Cardiac septum (tissue), 1 donor: ENCODE data around the gene MEAF6. TPM values are rescaled to one million over a fixed set of nuclear protein-coding genes. Genes with fewer than 3 reads are reported as not detected.
"Not testable (repeated sequence)": the region's sequence is repeated elsewhere in the genome, so short reads cannot be mapped to it uniquely, and the experiment has no call there.

Source experiments
- DNase-seq: peaks from one replicate; pipeline ENCODE4 v3.0.0-alpha.2; 2020; ENCODE audit warnings: low spot score
- intact Hi-C: fragments of 100-400 bp; cut with DNase I; formaldehyde crosslinking; loops from one replicate; pipeline ENCODE4 v1.14.0; 2022
- long read RNA-seq: library from polyadenylated mRNA; unstranded; transcript quantifications from one replicate; pipeline ENCODE4 v2.0.0, GENCODE V29; 2021
- total RNA-seq: library from RNA; stranded (reverse); fragmentation: NEBNext Ultra II Directional; extraction: Animal tissue kit (Norgen Biotek cat#: 25700); gene quantifications from one replicate; pipeline ENCODE4 v1.2.1, GENCODE V29; 2021
- donor health status: DM: no; HTN: no; CAD: no.

Gene MEAF6
- 40.1 TPM for total RNA-seq
- long read RNA-seq, transcript MEAF6-204 (8 exons, 2,147 nt): minor isoform, 7 of 75 reads
- long read RNA-seq, transcript MEAF6-206 (8 exons, 1,408 nt): major isoform, 26 of 75 reads
- long read RNA-seq, transcript MEAF6-208 (9 exons, 1,351 nt): minor isoform, 6 of 75 reads
- long read RNA-seq, transcript MEAF6-201 (7 exons, 1,525 nt): major isoform, 26 of 75 reads
- long read RNA-seq, partial matches to known transcripts: 1 of 75 reads
- long read RNA-seq, other reads (novel, unspliced or antisense): 4 of 75 reads

DNA sequence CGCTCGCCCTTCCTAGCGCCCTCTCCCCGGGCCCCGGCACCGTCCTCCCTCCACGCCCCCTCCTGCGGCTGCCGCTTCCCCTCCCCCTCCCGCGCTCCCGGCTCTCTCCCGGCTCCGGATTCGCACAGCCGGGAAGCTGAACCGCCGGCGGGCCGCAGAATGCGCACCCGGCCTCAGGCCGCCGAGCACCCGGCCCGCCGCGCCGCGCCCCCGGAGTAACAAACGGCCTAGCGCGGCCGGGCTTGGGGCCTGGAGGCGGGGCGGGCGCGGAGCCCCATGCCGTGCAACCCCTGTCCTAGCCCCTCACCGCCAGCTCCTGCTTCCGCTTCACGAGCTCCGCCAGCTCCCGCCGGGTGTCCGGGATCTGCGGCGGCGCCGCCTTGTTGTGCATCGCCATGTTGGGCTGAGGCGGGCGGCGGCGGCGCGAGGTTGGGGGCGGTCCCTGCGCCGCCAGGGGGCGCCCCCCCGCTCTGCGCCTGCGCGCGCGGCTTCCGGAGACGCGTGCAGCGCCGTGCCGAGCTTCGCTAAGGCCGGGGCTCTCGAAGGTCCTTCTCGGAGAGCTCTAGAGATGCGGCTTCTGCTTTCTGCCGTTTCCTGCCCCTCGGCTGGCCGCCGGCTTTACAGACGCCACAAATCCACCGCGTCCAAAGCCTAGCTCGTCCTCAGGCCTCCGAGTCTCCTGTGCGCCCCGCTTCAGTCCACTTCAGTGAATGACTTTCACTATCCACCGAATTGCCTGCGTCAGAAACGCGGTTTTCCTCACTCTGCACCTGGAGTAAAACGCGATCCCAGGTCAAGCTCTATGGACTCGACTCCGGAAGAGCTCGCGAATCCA is at the start of gene MEAF6:
Gene MEAF6 (minus strand): TSS at position 417 of the 835 bp plus-strand sequence. CDS start 20 bp downstream, at position 397.
- intact Hi-C loops: loop anchor here (2.0 kb wide), 1 partner anchor 40 kb away; the partner anchor contains the start of gene SNIP1
- DNase-seq: peak; percentile 93

DNA sequence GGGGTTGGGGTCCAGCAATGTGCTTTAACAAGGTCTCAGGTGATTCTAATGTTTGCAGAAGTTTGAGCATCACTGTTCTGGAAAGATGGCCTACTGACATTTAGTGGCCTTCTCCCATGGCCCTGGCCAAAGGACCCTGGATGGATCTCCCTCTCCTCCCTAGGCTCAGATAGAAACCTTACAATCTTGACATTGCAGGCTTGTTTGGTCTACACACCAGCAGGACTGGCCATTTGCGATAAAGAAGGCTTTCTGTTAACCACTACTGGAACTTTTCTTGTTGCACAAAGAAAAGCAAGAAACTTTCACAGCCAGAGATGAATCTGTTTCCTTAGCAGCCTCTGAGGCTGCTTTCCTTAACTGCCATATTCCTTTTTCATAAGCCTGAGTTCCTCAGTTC is 48.4 kb upstream of the MEAF6 start:
- no peak for DNase-seq
- intact Hi-C loops: loop anchor here (5.0 kb wide), 1 partner anchor 119 kb away; no protein-coding TSS in a partner anchor

DNA sequence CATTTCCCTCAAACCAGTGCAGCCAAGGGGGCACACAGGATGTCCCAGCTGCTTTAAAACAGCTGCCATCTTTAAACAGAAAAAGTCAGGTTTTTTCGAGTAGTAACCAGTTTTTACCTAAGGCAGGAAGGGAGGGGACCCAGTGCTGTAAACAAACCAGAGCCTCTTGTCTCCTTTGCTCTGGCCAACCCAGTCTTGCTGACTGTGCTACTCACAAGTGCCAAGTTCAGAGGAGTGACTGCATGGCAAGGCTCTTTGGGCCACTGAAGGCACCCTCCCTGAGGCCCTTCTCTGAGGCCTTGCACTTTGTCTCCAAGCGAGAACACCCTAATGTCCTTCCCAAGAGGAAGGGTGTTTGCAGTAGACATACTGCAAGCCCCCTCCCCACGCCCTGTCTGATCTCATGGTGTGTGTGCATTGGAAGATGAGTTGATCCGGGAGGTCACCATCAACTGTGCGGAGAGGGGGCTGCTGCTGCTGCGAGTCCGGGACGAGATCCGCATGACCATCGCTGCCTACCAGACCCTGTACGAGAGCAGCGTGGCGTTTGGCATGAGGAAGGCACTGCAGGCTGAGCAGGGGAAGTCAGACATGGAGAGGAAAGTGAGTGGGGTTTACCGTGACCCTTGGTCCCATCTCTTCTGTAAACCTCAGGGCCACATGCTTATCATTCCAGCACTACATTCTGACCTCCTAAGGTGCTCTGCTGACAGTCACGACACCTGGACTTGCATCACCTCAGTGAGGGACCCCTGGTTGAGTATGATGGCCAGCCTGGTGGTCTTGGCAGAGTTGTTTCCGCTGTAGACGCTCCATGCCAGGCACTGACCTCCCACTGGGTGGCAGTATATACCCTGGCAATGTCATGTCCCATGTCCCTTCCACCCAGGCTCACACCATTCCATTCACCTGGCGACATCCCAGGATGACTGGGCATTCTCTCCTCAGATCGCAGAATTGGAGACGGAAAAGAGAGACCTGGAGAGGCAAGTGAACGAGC is 46.9 kb upstream of the MEAF6 start:
- DNase-seq: no peak

DNA sequence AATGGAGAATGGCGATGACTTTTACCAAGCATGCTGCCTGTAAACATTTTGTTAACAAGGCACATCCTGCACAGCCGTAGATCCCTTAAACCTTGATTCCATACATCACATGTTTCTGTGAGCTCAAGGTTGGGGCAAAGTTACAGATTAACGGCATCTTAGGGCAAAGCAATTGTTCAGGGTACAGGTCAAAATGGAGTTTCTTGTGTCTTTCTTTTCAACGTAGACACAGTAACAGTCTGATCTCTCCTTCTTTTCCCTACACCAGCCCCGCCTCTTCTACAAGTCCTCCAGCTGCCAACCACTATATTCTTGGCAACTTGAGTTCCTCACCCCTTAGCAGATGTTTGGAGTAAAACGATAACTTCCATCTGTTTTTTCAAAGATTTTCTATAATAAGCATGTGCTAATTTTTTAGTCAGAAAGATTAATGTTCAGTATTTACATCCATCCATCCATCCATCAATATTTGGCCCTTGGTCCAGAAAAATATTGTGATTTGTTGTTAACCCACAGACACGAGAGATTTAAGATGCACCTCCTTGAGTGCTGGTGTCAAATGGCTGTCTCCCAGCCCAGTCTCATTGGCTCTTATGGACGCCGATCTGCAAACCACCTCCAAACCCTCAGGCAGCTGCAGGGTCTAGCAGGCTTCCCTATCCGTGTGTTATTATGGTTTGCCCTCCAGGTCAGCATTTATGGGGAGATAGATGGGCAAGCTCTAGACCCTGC is 46.0 kb upstream of the MEAF6 start:
- intact Hi-C loops: loop anchor here (5.0 kb wide), 1 partner anchor 122 kb away; no protein-coding TSS in a partner anchor
- DNase-seq: no peak

More for the DNA sequence above, 46.9 kb upstream of the MEAF6 start:
- intact Hi-C loops: loop anchor here (5.0 kb wide), 1 partner anchor 121 kb away; no protein-coding TSS in a partner anchor

DNA sequence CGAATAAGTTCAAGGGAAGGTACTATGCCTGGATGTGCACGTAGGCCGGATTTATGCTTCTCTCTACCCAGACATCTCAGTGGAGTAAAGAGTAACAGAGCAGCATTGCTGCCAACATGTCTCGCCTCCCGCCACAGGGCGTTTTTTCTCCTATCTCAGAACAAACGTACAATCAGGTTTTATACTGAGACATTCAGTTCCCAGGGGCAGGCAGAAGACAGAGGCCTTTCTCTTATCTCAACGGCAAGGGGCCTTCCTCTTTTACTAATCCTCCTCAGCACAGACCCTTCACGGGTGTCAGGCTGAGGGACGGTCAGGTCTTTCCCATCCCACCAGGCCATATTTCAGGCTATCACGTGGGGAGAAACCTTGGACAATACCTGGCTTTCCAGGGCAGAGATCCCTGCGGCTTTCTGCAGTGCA is 45.4 kb upstream of the MEAF6 start:
- intact Hi-C loops: loop anchor here (5.0 kb wide), 1 partner anchor 122 kb away; no protein-coding TSS in a partner anchor
- not testable (repeated sequence) for DNase-seq

DNA sequence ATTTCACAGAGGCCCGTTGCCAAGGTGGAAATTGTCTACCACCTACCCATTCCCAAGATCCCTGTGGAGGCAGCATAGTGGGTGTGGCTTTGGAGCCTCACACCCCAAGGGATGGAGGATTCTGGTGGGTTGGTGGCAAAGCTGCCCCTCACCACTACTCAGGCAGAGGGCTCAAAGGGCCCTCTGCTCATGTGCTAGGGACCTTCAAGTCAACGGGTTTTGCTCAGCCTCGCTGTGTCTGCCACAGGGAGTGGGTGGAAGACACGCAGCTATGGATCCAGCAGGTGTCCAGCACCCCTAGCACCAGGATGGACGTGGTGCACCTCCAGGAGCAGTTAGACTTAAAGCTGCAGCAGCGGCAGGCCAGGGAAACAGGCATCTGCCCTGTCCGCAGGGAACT is 44.5 kb upstream of the MEAF6 start:
- intact Hi-C loops: no loop called here
- no peak for DNase-seq

DNA sequence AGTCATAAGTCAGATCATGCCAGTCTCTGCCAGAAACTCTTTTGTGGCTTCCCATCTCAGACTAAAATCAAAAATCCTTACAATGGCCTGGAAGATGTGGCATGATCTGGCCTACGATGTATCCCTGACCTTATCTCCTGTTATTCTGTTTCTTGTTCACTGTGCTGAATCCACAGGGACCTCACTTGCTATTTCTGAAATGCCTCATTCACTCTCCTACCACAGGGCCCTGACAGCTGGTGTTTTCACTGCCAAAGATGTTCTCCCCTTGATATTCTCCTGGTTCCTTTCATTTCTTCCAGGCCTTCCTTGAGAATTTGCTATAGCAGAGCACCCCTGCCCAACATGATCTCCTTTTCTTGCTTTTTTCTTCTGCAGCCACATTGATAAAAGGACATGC is 43.8 kb upstream of the MEAF6 start:
- no peak for DNase-seq
- intact Hi-C loops: no loop called here

DNA sequence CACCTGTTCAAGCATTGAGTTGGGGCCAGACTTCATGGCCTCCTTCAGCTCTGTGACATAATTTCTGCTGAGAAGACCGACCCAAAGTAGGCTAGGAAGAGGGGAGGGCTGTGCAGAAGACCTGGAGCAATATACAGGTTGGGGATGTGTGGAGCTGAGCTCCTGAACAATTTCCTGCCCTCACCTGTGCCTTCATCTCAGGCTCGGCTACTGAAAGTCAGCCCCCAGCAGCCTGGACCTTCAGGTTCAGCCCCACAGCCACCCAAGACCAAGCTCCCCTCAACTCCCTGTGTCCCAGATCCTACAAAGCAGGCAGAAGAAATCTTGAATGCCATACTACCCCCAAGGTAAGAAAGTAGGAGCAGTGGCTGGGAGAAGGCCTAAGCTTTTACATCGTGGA is 42.8 kb upstream of the MEAF6 start:
- no peak for DNase-seq
- intact Hi-C loops: no loop called here

DNA sequence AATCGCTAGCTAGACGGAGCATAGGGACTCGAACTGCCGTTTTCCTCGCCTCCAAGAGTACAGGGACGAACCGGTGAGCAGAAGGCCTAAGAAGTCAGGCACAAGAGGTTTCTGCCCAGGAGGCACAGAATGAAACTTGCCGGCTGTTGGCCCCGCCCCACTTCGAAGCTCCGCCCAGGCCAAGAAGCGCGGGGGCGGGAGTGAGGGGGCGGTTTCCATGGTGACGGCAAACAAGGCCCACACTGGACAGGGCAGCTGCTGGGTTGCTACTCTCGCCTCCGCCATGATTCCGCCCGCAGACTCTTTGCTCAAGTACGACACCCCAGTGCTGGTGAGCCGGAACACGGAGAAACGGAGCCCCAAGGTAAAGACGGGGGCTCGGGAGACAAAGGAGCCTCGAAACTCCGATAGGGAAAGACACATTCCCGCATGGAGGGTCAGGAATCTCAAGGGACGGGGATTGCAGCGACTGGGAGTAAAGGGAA is 42.2 kb upstream of the MEAF6 start, which contains the start of gene DNALI1:
Gene DNALI1 (plus strand): TSS at position 229 of the 485 bp plus-strand sequence. CDS start 55 bp downstream, at position 284.
- intact Hi-C loops: no loop called here
- peak; percentile 88 for DNase-seq

DNA sequence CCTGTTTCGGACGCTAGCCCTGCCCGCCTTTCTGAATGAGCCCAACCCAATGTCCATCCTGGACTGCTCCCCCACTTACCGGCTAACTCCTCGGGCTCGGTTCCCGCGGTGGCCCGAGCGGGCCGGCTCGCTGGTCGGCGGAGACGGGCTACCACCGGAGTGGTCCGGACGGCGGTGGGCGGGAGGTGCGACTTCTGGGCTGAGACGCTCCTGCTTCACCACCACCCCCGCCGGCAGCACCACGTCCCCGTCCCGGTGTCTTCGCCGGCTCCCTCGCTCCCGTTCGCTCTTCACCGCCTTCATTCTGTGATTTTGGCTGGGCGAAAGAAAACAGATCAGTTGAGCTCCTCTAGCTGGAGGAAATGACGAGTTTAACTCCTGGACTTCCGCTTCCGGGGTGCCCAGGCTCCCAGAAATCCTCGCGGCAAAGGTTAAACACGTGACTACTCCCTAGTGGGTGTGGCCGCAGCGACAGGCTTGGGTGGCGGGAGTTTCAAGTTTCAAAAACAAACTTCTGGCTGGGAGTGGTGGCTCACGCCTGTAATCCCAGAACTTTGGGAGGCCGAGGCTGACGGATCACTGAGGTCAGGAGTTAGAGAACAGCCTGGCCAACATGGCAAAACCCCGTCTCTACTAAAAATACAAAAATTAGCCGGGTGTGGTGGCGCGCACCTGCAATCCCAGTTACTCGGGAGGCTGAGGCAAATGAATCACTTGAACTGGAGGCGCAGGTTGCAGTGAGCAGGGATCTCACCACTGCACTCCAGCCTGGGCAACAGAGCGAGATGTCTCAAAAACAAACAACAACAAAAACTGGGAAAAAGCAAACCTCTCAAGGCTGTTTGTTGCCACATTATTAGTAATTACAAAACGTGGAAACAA is 39.6 kb upstream of the MEAF6 start, which contains the start of gene SNIP1:
Gene SNIP1 (minus strand): TSS at position 367 of the 882 bp plus-strand sequence. CDS start 64 bp downstream, at position 303.
- DNase-seq: peak; percentile 97
- intact Hi-C loops: loop anchor here (1.0 to 2.0 kb wide), 2 partner anchors 39 to 42 kb away; partner anchors contain the start of gene MEAF6

DNA sequence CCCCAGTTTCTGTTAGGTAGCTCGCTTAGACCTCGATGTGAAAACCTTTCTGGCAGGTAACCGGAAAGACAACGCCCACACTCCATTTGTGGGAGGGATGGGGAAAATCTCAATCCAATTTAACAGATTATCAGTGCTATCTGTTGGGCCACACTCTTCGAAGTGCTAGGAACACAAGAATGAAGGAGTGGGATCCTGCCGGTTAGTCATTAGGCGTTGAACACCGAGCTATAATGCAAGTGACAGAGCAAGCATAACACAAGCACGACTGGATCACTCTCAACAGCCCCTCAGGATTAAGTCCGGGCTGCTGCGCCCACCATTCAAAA is 39.0 kb upstream of the MEAF6 start:
- intact Hi-C loops: no loop called here
- no peak for DNase-seq

DNA sequence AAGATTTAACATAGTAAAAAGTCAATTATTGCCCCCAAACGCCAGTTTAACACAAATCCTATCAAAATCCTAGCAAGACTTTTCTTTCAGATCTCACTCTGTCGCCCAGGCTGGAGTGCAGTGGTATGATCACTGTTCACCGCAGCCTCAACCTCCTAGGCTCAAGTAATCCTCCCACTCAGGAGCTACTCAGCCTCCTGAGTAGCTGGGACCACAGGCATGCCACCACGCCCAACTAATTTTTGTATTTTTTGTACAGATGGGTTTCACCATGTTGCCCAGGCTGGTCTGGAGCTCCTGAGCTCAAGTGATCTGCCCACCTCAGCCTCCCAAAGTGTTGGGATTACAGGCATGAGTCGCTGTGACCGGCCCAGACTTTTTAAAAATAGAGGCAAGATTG is 34.8 kb upstream of the MEAF6 start:
- intact Hi-C loops: no loop called here

DNA sequence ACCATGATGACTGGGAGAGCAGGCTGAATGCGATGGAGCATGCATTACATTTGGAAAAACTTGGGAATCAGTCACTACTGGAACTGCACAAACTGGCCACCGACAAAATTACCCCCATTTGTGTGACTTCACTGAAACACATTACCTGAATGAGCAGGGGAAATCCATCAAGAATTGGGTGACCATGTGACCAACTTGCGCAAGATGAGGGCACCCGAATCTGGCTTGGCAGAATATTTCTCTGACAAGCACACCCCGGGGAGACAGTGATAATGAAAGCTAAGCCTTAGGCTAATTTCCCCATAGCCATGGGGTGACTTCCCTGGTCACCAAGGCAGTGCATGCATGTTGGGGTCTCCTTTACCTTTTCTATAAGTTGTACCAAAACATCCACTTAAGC is 30.5 kb upstream of the MEAF6 start:
- intact Hi-C loops: no loop called here
- DNase-seq: no peak

More for the DNA sequence above, 34.8 kb upstream of the MEAF6 start:
- DNase-seq: no peak

DNA sequence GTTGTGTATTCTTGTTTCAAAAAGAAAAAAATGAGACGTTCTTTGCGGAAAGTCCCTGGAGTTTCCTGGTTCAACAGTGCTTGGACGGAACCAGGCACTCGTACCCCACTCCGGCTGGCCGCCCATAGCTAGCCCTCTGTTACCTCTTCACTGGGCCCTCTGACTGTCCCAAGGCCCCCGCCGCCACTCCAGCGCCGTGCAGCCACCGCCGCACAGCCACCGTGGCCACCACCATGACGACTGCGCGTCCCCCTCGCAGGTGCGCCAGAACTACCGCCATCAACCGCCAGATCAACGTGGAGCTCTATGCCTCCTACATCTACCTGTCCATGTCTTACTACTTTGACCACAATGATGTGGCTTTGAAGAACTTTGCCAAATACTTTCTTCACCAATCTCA is 30.0 kb upstream of the MEAF6 start:
- intact Hi-C loops: no loop called here
- no peak for DNase-seq

DNA sequence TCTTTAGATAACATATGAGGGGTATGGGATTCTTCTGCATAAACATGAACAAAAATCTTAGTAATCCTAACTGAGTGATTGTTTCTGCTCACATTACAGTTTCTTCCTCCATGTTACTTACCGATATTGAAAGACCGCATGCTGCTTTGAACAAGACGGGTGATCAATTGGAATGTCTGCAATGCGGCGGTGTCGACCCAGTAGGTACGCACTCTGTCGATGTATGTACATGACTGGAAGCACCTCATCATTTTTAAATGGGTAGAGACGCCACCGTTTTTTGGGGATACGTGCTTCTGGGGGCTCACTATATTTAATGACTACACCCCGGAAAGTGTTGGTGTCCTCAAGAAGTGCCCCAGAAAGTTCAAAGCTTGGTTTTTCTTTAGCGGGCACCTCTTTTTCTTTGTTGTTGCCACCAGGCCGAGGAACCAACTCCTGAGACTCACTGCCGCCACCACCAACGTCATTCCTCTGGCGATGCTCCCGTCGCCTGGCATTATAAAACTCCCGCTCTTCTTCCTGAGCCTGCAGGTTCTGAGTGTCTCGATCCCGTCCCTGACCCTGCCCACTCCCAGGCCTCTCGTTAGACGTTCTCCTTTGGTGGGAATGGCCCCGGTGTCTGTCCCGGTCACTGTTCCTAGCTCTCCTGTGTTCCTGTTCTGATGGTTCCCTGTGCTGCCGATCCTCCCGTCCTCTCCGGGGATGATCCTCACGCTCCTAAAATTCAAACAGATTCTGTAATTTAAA is 25.6 kb upstream of the MEAF6 start:
- intact Hi-C loops: no loop called here
- DNase-seq: no peak

DNA sequence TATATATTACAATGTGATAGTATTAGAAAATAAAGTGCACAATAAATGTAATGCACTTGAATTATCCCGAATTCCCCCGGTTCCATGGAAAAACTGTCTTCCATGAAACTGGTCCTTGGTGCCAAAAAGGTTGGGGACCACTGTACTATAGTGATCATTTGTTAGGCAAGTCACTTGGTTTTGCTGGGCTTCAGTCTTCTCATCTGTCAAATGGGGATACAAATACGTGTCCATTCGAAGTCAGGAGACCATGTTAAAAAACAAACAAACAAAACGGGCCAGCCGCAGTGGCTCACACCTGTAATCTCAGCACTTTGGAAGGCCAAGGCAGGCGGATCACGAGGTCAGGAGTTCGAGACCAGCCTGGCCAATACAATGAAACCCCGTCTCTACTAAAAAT is 24.6 kb upstream of the MEAF6 start:
- DNase-seq, intact Hi-C loops: not testable (repeated sequence)

DNA sequence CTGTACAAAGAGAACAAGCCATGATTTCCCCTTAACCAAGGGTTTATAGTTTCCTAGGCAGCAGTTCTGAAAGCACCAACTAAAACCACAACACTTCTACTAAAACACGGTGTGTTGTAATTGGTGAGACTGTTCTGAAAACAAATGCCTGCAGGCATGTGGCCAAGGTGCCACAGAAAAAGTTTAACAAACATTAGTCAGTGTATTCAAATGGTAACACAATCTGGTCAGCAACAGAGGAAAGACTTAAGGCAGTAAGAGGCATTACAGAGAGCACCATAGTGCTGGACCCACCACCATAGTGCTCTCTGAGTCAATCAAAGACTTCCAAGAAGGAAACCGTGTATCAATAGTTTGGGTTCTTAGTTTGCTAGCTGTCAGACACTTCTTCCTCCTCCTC is 22.8 kb upstream of the MEAF6 start:
- intact Hi-C loops: no loop called here

More for the DNA sequence above, 22.8 kb upstream of the MEAF6 start:
- no peak for DNase-seq
